Ramos (cell line): ENCODE results near the gene ATP6AP1.
"Not testable (repeated sequence)": the region's sequence is repeated elsewhere in the genome, so short reads cannot be mapped to it uniquely, and the experiment has no call there.

Source experiments
- in situ Hi-C: fragments of 300-500 bp; cut with MboI; formaldehyde crosslinking; loops from one replicate; pipeline ENCODE4 v1.14.3; 2022; ENCODE audit warnings: low sequenced_read_pairs; ENCODE audit not compliant: unreplicated experiment

Gene ATP6AP1, protein sequence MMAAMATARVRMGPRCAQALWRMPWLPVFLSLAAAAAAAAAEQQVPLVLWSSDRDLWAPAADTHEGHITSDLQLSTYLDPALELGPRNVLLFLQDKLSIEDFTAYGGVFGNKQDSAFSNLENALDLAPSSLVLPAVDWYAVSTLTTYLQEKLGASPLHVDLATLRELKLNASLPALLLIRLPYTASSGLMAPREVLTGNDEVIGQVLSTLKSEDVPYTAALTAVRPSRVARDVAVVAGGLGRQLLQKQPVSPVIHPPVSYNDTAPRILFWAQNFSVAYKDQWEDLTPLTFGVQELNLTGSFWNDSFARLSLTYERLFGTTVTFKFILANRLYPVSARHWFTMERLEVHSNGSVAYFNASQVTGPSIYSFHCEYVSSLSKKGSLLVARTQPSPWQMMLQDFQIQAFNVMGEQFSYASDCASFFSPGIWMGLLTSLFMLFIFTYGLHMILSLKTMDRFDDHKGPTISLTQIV

DNA sequence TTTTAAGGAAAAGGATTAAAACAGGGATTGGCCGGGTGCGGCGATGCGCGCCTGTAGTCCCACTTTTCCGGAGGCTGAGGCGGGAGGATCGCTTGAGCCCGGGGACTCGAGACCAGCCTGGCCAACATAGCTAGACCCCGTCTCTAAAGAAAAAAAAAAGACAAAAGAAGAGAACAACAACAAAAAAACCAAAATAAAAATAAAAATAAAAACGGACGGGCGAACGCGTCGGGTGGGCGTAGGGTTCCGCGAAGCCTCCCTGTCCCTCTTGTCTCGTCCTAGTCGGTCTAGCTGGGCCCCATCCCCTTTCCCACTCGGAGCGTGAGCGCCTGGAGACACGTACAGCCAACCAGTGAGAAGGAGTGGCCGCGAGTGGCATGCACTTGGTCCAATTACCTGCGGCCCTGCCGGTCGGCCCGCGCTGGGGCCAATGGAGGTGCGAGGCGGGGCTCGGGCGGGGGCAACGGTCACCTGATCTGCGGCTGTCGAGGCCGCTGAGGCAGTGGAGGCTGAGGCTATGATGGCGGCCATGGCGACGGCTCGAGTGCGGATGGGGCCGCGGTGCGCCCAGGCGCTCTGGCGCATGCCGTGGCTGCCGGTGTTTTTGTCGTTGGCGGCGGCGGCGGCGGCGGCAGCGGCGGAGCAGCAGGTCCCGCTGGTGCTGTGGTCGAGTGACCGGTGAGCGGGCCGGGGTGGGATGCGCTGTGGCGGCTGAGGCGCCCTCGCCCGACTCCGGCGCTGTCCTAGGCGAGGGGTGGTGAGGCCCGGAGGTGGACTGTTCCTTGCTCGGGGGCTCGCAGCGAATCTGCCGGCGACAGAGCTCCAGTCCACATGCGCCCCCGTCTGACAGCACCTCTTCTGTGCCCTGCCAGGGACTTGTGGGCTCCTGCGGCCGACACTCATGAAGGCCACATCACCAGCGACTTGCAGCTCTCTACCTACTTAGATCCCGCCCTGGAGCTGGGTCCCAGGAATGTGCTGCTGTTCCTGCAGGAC is at the start of gene ATP6AP1:
TSS of gene ATP6AP1 (plus strand) at position 502 of the 996 bp plus-strand sequence. CDS start at position 518, 16 bp downstream.
- in situ Hi-C loops: no loop called here

DNA sequence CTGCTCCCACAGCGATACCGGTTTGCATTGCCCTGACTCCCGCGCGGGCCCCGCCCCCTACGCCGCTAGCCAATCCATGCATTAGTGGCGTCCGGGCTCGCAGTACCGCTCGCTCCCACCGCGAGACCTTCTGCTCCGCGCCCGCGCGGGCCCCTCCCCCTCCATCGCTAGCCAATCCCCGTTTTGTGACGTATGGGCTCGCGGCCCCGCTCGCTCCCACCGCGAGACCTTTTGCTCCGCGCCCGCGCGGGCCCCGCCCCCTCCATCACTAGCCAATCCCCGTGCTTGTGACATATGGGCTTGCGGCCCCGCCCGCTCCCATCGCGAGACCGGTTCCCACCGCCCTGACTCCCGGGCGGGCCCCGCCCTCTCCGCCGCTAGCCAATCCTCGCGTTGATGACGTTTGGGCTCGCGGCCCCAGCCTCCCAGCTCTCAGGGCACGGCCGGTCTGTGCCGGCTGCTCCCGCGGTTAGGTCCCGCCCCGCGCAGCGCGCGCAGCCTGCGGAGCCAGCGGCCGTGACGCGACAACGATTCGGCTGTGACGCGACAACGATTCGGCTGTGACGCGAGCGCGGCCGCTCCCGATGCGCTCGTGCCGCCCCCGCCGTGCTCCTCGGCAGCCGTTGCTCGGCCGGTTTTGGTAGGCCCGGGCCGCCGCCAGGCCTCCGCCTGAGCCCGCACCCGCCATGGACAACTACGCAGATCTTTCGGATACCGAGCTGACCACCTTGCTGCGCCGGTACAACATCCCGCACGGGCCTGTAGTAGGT is 49.5 kb upstream of the ATP6AP1 start, which contains the start of gene EMD:
TSS of gene EMD (plus strand) at position 497 of the 770 bp plus-strand sequence. CDS start at position 687, 190 bp downstream.
- in situ Hi-C loops: no loop called here

DNA sequence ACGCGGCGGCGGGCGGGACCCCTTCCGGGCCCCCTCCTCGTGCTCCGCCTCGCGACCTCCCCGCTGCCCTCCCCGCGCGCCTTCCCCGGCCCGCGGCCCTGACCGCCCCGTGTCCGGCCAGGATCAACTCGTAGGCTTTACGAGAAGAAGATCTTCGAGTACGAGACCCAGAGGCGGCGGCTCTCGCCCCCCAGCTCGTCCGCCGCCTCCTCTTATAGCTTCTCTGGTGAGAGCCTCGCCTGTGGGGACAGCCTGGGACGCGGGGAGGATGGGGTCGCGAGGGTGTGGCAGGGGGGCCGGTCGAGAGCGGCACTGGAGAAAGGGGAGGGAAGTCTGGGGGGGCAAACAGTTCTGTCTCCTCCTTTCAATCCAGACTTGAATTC is 48.9 kb upstream of the ATP6AP1 start:
- in situ Hi-C loops: no loop called here

DNA sequence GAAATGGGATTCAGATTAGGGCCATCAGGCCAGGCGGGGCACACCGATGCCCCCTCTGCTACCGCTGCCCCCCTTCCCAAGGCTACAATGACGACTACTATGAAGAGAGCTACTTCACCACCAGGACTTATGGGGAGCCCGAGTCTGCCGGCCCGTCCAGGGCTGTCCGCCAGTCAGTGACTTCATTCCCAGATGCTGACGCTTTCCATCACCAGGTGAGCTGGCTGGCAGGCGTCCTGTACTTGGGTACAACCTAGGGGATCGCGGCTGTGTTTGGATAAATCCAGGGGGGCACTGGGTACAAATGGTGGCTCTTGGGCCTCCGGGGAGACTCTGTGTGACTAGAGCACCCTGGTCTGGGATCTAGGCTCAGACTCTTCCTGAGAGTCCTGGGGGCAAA is 48.3 kb upstream of the ATP6AP1 start:
- in situ Hi-C loops: no loop called here

DNA sequence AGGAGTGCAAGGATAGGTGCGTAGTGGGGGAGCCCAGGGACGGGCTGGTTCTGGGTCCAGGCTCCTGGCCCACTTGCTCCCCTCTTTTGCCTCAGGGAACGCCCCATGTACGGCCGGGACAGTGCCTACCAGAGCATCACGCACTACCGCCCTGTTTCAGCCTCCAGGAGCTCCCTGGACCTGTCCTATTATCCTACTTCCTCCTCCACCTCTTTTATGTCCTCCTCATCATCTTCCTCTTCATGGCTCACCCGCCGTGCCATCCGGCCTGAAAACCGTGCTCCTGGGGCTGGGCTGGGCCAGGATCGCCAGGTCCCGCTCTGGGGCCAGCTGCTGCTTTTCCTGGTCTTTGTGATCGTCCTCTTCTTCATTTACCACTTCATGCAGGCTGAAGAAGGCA is 47.7 kb upstream of the ATP6AP1 start:
- in situ Hi-C loops: no loop called here

DNA sequence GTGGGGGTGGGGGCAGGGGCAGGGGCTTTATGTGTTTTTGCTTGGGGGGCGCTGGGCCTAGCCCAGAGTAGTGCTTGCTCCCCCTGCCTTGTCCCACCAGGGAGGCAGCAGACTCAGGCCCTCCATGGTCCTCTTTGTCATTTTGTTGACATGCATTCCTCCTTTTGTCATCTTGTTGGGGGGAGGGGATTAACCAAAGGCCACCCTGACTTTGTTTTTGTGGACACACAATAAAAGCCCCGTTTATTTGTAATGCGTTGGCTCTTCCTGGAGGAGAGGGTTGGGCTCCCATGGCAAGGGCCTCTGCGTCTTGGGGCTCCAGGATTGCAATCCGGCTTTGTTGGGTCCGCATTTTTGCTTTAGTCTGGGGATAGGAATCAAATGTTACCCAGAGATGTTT is 47.2 kb upstream of the ATP6AP1 start:
- in situ Hi-C loops: no loop called here

DNA sequence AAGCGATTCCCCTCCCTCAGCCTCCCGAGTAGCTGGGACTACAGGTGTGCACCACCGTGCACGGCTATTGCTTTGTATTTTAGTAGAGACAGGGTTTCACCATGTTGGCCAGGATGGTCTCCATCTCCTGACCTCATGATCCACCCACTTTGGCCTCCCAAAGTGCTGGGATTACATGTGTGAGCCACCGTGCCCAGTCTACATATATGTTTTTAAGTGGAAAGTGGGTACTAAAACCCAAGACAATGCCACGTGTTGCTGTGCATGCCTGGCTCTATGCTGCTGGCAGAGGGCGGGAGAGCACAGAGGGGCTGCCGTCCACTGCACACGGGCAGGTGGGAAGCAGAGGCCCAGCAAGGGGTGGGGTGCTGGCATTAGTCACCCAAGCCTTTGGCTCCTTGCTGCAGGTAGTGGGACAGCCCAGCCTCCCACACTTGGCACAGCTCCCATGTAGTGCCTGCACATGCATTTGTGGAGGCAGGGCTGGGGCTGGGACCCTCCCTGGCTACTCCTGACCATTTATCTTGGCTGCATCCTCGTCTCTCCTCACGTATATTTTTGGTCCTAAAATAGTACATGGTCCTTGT is 45.9 kb upstream of the ATP6AP1 start:
- in situ Hi-C loops: no loop called here

DNA sequence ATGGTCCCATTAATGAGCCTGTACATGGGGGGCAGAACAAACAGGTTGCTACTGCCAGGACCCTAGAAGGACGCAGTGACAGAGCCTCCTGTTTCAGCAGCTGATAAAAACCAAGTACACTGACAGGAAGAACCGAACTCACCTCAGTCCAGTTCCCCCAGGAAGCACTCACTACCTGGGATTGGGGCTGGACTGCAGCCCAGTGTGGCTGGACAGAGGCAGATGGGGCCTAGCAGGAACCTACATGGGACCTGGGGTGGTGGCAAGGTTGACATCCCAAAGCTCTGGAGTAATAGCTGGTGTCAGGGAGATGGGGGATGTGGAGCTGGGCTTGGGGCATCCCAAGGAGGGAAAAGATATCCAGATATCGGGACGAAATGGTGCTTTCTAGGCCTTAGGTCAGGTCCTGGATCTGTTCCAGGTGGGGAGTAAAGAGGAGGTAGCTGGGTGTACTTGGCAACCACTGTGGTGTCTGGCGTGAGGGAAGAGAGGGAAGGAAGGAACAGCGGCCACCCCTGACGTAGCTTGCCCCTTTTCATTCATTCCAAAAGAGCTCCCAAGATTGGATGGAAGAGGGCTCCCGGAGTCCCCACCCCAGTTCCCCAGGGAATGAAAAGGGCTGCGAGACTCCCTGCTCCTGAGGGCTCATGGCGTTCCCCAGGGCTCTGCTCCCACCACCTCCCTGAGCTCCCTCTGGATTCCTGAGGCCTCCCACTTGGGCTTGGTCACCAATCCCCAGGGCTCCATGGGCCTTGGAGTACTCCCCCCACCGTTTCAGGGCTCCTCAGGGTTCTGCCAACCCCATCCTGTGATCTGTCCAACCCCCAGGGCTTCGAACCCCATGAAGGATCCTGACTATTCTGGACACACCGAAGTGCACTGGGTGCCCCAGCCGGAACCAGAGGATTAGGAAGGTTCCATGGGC is 44.9 kb upstream of the ATP6AP1 start:
- in situ Hi-C loops: no loop called here

DNA sequence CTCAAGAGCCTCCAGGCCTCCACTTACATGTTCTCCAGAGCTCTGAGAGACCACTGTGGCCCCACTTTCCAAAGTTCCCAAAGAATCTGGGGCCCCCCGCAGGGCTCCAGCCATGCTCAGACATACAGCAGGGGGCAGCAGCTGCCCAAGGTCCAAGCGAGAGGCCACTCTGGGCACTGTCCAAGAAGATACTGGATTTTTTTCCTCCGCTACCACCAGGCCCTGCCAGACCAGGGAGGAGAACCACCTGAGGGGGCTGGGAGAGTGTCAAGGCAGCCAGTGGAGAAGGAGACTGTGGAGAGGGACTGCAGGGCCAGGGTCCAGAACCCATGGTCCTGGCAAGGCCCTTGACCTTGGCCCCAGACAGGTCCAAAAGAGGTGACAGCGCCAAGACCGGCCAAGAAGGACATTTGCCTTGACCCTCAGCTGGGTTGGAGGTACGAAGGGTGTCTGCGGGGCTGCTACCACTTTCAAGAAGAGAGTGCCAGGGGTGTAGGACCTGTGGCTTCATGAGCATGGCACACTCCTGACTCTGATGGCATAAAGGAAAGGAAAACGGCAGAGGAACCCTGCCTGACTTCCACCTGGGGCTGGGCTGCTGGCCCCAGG is 44.1 kb upstream of the ATP6AP1 start:
- in situ Hi-C loops: no loop called here

DNA sequence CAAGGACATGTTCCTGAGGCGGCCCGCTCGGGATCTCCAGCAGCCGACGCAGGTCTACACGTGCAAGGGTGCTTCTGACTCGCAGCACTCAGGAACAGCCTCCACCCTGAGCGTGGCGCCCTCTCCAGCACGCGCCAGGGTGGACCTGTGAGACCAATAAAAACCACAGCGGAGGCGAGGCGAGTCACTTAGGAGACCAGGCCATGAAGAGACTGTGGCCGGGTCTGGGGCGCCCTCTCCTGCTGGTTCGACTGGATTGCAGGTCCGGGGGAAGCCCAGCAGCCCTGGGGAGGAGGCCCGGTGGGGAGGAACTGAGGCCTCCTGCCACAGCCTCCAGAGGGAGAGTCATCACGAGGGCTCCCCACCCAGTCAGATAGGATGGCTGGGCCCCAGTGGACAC is 40.4 kb upstream of the ATP6AP1 start:
- in situ Hi-C loops: not testable (repeated sequence)

DNA sequence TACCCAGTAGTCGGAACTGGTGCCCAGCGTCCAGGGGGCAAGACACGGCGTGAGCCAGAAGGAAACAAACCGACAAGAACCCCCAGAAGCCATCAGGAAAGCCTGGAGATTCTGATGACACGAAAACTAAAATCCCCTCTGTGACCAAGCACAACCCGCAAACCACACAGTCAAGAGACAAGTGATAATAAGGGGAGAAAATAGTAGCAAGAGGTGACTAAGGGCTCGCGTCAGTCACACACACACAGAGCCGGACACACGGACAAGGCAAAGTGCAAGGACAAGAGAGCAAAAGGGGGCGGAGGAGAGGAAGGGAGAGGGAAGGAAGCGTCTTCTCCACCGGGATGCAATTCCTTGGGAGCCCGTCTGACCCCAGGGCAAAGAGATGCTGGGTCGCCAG is 39.8 kb upstream of the ATP6AP1 start:
- in situ Hi-C loops: not testable (repeated sequence)

DNA sequence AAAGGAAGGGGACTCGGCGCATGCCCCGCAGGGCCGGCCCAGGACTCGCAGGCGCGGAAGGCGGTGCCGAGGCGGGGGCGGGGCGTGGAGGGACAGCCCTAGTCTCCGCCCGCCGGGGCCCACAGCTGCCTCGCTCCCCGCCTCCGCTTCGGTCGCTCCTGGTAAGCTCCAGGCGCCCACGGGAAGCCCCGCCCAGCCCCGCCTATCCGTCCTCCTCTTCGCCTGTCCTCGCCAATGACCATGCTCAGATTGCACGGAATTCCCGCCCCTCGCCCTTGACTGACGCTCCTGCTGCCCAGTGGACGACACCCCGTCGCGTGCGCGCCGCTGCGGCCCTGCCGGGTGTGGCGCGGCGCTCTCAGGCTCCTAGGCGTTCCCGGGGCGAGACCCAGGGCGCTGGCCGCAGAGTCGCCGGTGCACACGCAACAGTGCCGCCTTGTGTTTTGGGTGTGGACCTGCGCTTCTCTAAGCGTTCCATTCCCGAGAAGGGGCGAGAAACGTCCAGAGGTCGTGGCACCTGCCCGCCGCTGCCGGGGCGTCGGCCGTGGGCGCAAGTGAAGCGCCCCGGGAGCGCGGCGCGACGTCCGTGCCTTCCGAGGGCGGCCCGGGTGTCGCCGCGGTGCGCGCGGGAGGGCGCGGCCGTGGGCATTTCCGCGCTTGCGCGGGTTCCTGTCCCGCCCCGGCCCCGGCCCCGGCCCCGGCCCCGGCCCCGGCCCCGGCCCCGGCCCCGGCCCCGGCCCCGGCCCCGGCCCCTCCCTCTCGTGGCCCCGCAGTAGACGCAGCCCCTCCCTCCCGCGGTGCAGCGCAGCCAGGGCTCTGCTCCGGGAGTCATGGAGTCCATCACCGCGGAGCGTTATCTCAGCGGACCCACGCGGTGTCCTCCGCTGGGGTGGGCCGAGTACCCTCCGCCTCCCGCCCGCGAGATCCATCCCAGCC is 38.4 kb upstream of the ATP6AP1 start:
- in situ Hi-C loops: not testable (repeated sequence)

DNA sequence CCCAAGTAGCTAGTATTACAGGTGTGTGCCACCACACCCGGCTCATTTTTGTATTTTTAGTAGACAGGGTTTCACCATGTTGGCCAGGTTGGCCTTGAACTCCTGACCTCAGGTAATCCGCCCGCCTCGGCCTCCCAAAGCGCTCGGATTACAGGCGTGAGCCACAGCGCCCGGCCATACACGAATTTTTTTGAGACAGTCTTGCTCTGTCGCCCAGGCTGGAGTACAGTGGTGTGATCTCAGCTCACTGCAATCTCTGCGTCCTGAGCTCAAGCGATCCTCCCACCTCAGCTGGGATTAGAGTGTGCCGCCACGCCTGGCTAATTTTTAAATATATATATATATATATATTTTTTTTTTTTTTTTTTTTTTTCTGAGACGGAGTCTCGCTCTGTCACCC is 32.1 kb upstream of the ATP6AP1 start:
- in situ Hi-C loops: not testable (repeated sequence)

DNA sequence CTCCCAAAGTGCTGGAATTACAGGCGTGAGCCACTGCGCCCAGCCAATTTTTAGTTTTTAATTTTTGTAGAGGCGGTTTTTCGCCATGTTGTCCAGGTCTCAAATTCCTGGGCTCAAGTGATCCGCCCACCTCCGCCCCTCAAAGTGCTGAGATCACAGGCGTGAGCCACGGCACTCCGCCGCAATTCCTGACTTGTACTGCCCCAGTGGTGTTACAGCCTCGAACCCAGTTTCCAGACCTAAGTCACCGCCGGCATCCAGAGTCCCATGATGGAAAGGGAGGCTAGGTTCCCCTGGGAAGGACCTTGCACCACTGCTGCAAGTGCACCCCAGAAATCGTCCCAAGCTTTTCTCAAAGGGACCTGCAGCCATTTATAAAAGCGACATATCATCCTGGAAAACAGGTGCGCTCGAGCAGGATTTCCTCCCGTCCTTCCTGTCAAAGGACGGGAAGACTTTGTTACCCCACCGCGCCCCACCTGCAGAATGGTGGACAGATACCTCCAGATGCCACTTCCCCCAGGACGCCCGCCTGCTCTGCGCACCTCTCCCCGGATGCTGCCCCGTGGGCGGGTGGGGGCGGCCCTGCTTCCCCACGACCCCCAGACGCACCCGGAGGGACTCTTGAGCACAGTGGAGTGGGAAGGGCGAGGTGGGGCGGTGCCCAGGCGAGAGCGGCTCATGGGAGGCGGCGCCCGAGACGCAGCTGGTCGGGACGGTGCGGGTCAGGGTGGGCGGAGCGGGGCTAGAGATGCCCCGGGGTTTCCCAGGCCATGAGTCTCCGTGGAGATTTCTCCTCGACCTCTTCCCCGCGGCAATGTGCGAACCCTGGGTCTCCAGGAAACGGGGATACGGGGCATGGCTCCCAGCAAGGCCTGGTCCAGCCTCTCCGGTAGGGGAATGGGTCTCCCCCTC is 31.2 kb upstream of the ATP6AP1 start:
- in situ Hi-C loops: no loop called here

DNA sequence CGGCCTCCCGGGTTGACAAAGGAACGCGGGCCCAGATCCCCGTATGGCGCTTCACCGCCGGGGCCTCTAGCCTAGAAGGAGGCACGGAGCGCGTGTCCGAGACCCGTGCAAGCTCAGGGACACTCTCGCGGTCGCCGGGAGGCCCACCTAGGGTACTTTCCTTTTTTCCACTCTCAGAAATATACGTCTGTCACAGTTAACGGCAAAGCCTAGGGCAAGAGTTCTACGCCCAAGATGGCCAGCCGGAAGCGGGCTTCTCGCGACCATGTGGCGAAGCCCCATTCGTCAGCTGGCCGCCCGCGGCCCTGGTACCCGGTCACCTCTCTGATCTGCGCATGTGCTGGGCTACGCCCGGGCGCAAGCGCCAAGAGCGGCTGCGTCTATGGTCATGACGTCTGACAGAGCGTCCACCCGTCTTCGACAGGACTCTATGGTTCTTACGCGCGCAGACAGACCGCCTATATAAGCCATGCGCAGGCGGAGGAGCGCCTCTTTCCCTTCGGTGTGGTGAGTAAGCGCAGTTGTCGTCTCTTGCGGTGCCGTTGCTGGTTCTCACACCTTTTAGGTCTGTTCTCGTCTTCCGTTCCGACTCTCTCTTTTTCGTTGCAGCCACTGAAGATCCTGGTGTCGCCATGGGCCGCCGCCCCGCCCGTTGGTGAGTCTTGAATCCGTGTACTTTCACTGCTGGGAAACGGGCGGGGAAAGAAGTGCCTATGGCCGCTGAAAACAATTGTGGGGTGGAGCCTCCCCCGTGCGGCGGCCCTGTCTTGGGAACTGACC is 30.4 kb upstream of the ATP6AP1 start, which contains the start of gene RPL10:
TSS of gene RPL10 (plus strand) at position 490 of the 780 bp plus-strand sequence. CDS start at position 633, 143 bp downstream.
- in situ Hi-C loops: no loop called here
